NCI-H2081 (cell line): ENCODE data around the gene TMEM235.

Source experiments
- DNase-seq, 2 experiments: peaks; one replicate each; lab custom pipeline; 2025; lab: John Stamatoyannopoulos, UW

Gene TMEM235

DNA sequence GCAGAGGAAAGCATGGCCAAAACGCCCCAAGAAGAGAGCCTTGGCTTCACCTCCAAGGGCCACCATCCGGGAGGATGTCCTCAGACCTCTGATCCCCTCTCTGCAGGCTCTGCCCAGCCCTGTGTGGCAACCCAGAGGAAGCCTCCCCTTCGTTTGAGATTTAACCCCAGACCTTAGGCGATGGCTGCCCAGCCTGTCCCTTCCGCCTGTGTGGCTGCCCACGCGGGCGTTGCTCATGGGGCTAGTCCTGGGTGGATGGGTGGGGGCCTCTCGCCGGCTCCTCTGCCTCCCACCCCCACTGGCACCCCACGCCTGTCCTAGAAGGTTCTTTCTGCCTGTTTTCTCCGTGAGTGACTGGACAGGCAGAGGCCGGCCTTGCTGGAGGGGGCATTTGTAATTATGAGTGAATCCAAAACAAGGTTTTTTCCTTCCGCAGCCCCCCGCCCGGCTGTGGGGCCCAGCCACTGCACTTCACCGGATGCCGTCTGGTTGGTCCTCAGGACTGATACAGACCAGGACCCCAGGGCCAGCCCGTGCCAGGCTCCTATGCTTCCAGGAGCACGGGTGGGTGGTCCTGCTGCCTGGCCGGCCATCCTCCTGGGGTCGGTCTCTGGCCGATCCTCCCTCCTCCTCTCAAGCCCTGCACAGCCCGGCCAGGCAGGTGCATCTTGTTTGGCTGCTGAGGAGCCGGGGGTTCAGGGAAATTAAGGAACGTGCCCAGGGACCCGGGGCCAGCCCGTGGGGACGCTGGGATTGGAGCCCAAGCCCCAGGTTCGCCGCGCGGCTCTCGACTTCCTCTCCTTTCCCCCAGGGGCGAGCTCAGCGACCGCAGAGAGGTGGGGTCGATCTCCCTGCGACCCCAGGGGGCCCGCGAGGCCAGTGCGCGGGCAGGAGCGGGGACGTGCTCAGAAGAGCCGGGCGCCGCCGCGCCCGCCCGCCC lies at the start of gene TMEM235:
TSS of gene TMEM235 (plus strand) at position 636 of the 940 bp plus-strand sequence. CDS start 393 bp downstream, outside the sequence.
- DNase-seq: no peak

GRCh38 chr17:78182504-78182903 lies 48.9 kb upstream of the TMEM235 start:
- no peak for DNase-seq

DNA sequence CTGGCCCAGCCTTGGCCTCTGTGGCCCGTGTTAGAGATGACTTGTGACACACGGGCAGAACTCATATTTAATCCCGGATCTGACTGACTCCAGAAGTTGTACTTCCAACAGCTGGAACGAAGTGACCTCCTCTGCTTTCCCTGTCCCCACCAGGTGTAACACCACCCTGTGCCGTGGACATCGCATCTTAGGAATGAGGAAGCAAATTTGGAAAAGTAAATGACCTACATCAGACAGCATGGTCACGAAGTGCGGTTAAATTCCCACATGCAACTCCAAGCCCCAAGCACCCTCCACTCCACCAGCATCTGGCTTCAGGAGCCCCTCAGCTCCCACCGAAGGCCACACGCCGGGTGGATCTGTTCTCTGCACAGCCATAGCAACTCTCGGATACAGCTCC lies 47.5 kb upstream of the TMEM235 start:
- no peak for DNase-seq

DNA sequence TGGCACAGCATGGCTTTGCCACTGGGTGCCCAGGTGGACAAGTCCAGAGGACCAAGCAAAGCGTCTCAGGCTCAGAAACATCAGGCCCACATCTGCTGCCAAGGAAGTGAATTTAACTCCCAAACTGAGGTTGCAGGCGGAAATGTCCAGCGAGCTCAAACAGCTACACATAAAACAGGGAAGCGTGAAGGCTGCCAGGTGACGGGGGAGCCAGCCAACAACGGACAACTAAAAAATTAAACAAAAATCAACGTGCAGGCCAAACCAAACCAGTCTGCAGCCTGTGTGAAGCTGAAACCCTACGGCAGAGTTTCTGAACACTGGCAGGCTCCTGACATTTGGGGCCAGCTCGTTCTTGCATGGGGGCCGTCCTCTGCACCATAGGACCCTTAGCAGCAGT lies 47.1 kb upstream of the TMEM235 start:
- no peak for DNase-seq

DNA sequence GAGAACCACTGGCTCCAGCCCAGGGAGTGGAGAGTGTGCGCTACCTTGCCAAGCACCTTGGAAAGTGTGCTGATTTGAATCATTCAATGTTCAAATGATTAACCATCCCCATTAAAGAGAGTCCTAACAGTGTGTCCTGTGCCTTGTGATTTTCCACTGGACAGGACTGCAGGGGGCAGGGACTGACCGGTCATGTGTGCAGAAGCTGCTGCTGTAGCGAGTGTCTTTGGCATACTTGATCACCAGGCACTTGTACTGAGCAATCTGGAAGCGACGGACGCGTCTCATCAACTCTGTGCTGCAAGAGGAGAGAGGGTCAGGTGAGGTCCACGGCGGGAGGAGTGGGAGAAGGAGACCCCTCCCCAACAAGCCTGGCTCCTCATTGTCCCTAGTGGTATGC lies 46.6 kb upstream of the TMEM235 start:
- no peak for DNase-seq

DNA sequence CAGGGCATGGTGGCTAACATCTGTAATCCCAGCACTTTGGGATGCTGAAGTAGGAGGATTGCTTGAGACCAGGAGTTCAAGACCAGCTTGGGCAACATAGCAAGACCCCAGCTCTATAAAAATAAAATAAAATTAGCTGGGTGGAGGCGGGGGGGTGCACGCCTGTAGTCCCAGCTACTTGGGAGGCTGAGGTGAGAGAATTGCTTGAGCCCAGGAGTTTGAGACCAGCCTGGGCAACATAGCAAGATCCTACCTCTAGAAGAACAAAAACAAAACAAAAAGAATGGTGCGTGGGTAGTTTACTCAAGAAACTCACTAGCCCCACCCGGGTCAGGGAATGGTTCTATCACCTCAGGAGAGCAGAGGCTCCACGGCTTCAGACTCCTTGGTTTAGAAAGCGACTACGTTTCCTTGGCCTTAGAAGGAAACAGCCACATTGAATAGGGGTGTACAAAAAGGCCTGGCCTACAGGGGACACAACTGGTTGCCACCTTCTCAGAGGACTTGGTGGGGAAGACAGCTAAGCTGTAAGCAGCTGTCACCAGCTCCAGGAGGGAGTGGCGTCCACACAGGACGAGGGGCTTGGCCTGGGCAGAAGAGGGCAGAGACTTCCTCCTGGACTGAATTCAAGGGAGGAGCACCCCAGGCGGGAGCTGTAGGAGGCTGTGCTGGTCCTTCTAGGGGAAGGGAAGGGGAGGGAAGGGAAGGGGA lies 45.3 kb upstream of the TMEM235 start:
- no peak for DNase-seq

GRCh38 chr17:78186692-78187595 lies 44.5 kb upstream of the TMEM235 start, which contains the start of the genes AFMID and TK1:
Gene AFMID, plus strand, starts transcription at chr17:78187362. Its CDS starts 9 bp downstream, at chr17:78187371.
Gene TK1, minus strand, starts transcription at chr17:78187052. Its CDS starts 58 bp downstream, at chr17:78186994.
- peak; percentile 97 to 98 for DNase-seq

DNA sequence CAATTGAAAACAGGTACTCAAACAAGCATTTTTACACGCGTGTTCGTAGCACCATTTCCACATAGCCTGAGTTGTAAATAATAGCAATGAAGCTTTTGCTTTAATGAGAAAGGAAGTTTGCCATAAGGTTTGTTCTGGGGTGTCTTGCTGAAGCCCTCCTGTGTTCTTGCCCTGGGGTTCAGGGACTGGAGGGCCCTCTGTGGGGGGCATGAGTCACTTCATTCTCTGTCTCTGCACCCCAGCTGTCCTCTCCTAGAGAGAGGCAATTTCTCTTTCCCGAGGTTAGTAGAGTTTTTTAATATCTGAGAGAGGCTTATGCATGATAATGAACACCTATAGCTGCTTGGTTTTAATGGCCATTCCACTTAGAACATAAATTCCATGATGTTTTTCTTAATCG lies 34.7 kb upstream of the TMEM235 start:
- DNase-seq: no peak

- DNase-seq: no peak
Observed at GRCh38 chr17:78197147-78197832, 34.1 kb upstream of the TMEM235 start.

GRCh38 chr17:78200451-78200850 lies 31.0 kb upstream of the TMEM235 start:
- no peak for DNase-seq

DNA sequence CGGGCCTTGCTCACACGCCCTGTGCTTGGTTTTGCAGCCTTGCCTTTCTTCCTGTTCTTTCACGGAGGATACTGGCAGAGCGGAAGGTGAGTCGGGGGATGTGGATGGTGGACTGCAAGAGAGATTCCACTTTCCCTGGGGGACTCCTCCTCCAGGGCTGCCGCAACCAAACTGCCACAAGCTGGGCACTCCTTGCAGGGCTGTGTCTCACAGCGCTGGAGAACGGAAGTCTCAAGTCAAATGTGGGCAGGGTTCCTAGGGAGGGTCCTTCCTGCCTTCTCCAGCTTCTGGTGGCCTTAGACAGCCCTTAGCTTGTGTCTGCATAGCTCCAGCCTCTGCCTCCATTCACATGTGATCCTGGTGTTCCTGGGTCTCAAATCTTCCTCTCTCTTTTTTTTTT lies 28.8 kb upstream of the TMEM235 start:
- no peak for DNase-seq

GRCh38 chr17:78204387-78205123 lies 26.9 kb upstream of the TMEM235 start:
- no peak for DNase-seq

DNA sequence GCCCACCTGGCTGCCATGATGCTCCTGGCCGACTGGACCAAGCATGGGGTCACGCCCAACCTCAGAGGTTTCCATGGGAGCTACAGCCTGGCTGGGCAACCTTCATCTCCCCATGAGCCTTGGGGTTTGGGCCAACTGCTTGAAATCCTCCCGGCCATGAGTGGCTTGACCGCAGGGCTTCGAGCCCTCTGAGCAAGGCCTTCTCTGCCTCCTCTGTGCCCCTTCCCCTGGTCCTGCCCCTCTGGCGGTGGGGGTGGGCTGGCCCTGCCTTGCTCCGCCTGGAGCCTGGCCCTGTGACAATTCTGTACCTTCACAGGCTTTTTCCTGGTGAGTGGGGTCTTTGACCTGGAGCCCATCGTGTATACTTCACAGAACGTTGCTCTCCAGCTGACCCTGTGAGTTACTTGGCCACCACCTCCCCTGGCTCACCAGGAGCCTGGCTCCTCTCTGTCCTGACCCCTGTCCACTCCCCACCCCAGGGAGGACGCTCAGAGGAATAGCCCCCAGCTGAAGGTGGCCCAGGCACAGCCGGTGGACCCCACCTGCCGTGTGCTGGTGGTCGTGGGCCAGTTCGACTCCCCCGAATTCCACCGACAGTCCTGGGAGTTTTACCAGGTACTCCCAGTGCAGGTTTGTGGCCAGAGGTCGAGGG lies 26.2 kb upstream of the TMEM235 start:
- DNase-seq: no peak

GRCh38 chr17:78206298-78206697 lies 25.1 kb upstream of the TMEM235 start:
- no peak for DNase-seq

GRCh38 chr17:78208486-78208885 lies 22.9 kb upstream of the TMEM235 start:
- DNase-seq: no peak

- DNase-seq: no peak
Observed at GRCh38 chr17:78210111-78210510, 21.3 kb upstream of the TMEM235 start.

GRCh38 chr17:78211032-78211431 lies 20.4 kb upstream of the TMEM235 start:
- peak in 1 of 2 experiments; percentile 23 for DNase-seq

DNA sequence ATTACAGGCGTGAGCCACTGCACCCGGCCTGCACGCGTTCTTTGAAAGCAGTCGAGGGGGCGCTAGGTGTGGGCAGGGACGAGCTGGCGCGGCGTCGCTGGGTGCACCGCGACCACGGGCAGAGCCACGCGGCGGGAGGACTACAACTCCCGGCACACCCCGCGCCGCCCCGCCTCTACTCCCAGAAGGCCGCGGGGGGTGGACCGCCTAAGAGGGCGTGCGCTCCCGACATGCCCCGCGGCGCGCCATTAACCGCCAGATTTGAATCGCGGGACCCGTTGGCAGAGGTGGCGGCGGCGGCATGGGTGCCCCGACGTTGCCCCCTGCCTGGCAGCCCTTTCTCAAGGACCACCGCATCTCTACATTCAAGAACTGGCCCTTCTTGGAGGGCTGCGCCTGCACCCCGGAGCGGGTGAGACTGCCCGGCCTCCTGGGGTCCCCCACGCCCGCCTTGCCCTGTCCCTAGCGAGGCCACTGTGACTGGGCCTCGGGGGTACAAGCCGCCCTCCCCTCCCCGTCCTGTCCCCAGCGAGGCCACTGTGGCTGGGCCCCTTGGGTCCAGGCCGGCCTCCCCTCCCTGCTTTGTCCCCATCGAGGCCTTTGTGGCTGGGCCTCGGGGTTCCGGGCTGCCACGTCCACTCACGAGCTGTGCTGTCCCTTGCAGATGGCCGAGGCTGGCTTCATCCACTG lies 17.3 kb upstream of the TMEM235 start, which contains the start of gene BIRC5:
TSS of gene BIRC5 (plus strand) at position 238 of the 690 bp plus-strand sequence. CDS start at position 302, 64 bp downstream.
- peak; percentile 94 to 95 for DNase-seq

DNA sequence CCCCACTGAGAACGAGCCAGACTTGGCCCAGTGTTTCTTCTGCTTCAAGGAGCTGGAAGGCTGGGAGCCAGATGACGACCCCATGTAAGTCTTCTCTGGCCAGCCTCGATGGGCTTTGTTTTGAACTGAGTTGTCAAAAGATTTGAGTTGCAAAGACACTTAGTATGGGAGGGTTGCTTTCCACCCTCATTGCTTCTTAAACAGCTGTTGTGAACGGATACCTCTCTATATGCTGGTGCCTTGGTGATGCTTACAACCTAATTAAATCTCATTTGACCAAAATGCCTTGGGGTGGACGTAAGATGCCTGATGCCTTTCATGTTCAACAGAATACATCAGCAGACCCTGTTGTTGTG lies 16.7 kb upstream of the TMEM235 start:
- peak in 1 of 2 experiments; percentile 9 for DNase-seq
